GM23338 (cell line): ENCODE results near the gene NTNG1. TPM values are rescaled to one million over a fixed set of nuclear protein-coding genes. Genes with fewer than 3 reads are reported as not detected.

Source experiments
- ATAC-seq: fragments of 200-7000 bp; cut with Tn5 transposase; 3 replicates; pipeline ENCODE4 v1.9.1; 2020
- DNase-seq: peaks from one replicate; pipeline ENCODE4 v3.0.0-alpha.2; 2015; ENCODE audit warnings: low spot score
- H2AFZ ChIP-seq: fragments of 200-600 bp; sonication (generic); 2 replicates; pipeline ENCODE4 v1.8.0; 2016; ENCODE audit warnings: antibody characterized with exemption, mild to moderate bottlenecking, moderate library complexity
- H3F3A ChIP-seq: fragments of 200-600 bp; sonication (generic); replicated peaks from 2 replicates; pipeline ENCODE4 v1.8.0; 2017; ENCODE audit warnings: antibody characterized with exemption, mixed run types, low read depth
- H3K27ac ChIP-seq: fragments of 200-600 bp; sonication (generic); 2 replicates; pipeline ENCODE4 v1.6.1; 2016; ENCODE audit warnings: low read depth
- H3K27me3 ChIP-seq: fragments of 200-600 bp; sonication (generic); 2 replicates; pipeline ENCODE4 v1.8.0; 2016; ENCODE audit warnings: mild to moderate bottlenecking, mixed run types, moderate library complexity; ENCODE audit not compliant: insufficient read depth
- H3K36me3 ChIP-seq: fragments of 200-600 bp; sonication (generic); 2 replicates; pipeline ENCODE4 v1.8.0; 2016; ENCODE audit warnings: mild to moderate bottlenecking; ENCODE audit not compliant: insufficient read depth
- H3K4me1 ChIP-seq: fragments of 200-600 bp; sonication (generic); 2 replicates; pipeline ENCODE4 v1.8.0; 2016; ENCODE audit warnings: mild to moderate bottlenecking, moderate library complexity; ENCODE audit not compliant: insufficient read depth
- H3K4me2 ChIP-seq: fragments of 200-600 bp; sonication (generic); 2 replicates; pipeline ENCODE4 v1.7.1; 2017; ENCODE audit warnings: mixed run types
- H3K4me3 ChIP-seq: fragments of 200-600 bp; sonication (generic); 2 replicates; pipeline ENCODE4 v1.6.1; 2016; ENCODE audit warnings: mixed run types
- H3K79me2 ChIP-seq: fragments of 200-600 bp; sonication (generic); replicated peaks from 2 replicates; pipeline ENCODE4 v1.8.0; 2017; ENCODE audit warnings: mild to moderate bottlenecking; ENCODE audit not compliant: insufficient read depth
- H3K9me2 ChIP-seq: fragments of 200-600 bp; sonication (generic); 2 replicates; pipeline ENCODE4 v1.8.0; 2017; ENCODE audit not compliant: insufficient read depth
- H4K20me1 ChIP-seq: fragments of 200-600 bp; sonication (generic); replicated peaks from 2 replicates; pipeline ENCODE4 v1.8.0; 2017; ENCODE audit warnings: mild to moderate bottlenecking; ENCODE audit not compliant: insufficient read depth
- H3K27ac Mint-ChIP-seq: 2 replicates; pipeline ENCODE4 v1.8.0; 2020; ENCODE audit warnings: inconsistent platforms, mild to moderate bottlenecking, moderate library complexity, mixed read lengths
- H3K27me3 Mint-ChIP-seq: 3 replicates; pipeline ENCODE4 v1.8.0; 2022; ENCODE audit warnings: low read depth, mild to moderate bottlenecking, moderate library complexity, mixed read lengths, inconsistent platforms; ENCODE audit not compliant: insufficient read depth, poor library complexity
- H3K36me3 Mint-ChIP-seq: 3 replicates; pipeline ENCODE4 v1.8.0; 2021; ENCODE audit warnings: low read depth, mild to moderate bottlenecking, inconsistent platforms, moderate library complexity, mixed read lengths
- H3K4me1 Mint-ChIP-seq: 3 replicates; pipeline ENCODE4 v1.8.0; 2020; ENCODE audit warnings: mild to moderate bottlenecking, inconsistent platforms, mixed read lengths
- H3K4me3 Mint-ChIP-seq: 3 replicates; pipeline ENCODE4 v1.8.0; 2021; ENCODE audit warnings: moderate library complexity, mild to moderate bottlenecking, inconsistent platforms, mixed read lengths
- H3K9me3 Mint-ChIP-seq: 3 replicates; pipeline ENCODE4 v1.8.0; 2020; ENCODE audit warnings: moderate library complexity, mild to moderate bottlenecking, inconsistent platforms, mixed read lengths
- CREB1 ChIP-seq: fragments of 250-450 bp; sonication (Bioruptor Pico); IDR thresholded peaks from 2 replicates; pipeline ENCODE4 v1.5.0; 2020; ENCODE audit warnings: low read depth, mild to moderate bottlenecking, moderate library complexity
- CTCF ChIP-seq, 2 experiments: fragments of 200-600 bp in 1 of 2; sonication (generic) in 1 of 2; conservative IDR thresholded peaks; 2 replicates each; pipeline versions ENCODE4 v1.5.1 to v1.6.1; 2016 to 2017; ENCODE audit warnings: antibody characterized with exemption in 2 of 2, low read depth in 2 of 2, mild to moderate bottlenecking in 2 of 2, moderate library complexity in 1 of 2
- REST ChIP-seq: IDR thresholded peaks from one replicate; pipeline ENCODE4 v1.6.1; 2018; ENCODE audit warnings: antibody characterized with exemption; ENCODE audit not compliant: unreplicated experiment
- polyA plus RNA-seq: library from polyadenylated mRNA; unstranded; fragments of >200 nt; fragmentation: Nextera tagmentation; extraction: Ambion mirVana; gene quantifications from 2 replicates; pipeline ENCODE4 v1.2.1, GENCODE V29; 2016
- total RNA-seq: library from RNA; depleted of rRNA; stranded (reverse); fragments of >200 nt; shearing (Covaris generic); gene quantifications from 2 replicates; pipeline ENCODE4 v1.2.3, GENCODE V29; 2014
- TF ChIP-seq, protein P1 (sequence below): fragments of 250-450 bp; sonication (Bioruptor Pico); IDR thresholded peaks from 2 replicates; pipeline ENCODE4 v1.5.0; 2020; ENCODE audit warnings: mild to moderate bottlenecking, moderate library complexity

Gene NTNG1
- total and polyA plus RNA-seq, 2 experiments from 2014 or later = 7.2 to 10.3 TPM

DNA sequence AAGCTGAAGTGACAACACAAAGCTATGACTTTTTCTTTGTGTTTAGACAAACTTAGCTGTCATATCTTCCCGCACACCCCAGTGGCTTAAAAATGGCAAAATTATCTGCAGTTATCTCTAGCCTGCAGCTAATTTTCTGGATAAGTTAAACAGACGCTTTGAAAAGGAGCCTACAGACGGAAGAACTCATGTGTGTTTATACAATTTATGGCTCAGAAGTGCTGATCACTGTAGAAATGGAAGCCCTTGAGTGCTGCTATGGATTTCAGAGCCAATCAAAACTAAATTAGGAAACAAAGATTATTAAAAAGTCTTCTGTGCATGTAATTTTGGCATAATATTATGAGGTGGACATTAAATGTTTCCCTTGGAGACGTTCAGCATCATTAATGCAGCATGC lies 11.6 kb downstream of the NTNG1 start (continued):
- TF ChIP-seq REST = no peak
- TF ChIP-seq, protein P1, sequence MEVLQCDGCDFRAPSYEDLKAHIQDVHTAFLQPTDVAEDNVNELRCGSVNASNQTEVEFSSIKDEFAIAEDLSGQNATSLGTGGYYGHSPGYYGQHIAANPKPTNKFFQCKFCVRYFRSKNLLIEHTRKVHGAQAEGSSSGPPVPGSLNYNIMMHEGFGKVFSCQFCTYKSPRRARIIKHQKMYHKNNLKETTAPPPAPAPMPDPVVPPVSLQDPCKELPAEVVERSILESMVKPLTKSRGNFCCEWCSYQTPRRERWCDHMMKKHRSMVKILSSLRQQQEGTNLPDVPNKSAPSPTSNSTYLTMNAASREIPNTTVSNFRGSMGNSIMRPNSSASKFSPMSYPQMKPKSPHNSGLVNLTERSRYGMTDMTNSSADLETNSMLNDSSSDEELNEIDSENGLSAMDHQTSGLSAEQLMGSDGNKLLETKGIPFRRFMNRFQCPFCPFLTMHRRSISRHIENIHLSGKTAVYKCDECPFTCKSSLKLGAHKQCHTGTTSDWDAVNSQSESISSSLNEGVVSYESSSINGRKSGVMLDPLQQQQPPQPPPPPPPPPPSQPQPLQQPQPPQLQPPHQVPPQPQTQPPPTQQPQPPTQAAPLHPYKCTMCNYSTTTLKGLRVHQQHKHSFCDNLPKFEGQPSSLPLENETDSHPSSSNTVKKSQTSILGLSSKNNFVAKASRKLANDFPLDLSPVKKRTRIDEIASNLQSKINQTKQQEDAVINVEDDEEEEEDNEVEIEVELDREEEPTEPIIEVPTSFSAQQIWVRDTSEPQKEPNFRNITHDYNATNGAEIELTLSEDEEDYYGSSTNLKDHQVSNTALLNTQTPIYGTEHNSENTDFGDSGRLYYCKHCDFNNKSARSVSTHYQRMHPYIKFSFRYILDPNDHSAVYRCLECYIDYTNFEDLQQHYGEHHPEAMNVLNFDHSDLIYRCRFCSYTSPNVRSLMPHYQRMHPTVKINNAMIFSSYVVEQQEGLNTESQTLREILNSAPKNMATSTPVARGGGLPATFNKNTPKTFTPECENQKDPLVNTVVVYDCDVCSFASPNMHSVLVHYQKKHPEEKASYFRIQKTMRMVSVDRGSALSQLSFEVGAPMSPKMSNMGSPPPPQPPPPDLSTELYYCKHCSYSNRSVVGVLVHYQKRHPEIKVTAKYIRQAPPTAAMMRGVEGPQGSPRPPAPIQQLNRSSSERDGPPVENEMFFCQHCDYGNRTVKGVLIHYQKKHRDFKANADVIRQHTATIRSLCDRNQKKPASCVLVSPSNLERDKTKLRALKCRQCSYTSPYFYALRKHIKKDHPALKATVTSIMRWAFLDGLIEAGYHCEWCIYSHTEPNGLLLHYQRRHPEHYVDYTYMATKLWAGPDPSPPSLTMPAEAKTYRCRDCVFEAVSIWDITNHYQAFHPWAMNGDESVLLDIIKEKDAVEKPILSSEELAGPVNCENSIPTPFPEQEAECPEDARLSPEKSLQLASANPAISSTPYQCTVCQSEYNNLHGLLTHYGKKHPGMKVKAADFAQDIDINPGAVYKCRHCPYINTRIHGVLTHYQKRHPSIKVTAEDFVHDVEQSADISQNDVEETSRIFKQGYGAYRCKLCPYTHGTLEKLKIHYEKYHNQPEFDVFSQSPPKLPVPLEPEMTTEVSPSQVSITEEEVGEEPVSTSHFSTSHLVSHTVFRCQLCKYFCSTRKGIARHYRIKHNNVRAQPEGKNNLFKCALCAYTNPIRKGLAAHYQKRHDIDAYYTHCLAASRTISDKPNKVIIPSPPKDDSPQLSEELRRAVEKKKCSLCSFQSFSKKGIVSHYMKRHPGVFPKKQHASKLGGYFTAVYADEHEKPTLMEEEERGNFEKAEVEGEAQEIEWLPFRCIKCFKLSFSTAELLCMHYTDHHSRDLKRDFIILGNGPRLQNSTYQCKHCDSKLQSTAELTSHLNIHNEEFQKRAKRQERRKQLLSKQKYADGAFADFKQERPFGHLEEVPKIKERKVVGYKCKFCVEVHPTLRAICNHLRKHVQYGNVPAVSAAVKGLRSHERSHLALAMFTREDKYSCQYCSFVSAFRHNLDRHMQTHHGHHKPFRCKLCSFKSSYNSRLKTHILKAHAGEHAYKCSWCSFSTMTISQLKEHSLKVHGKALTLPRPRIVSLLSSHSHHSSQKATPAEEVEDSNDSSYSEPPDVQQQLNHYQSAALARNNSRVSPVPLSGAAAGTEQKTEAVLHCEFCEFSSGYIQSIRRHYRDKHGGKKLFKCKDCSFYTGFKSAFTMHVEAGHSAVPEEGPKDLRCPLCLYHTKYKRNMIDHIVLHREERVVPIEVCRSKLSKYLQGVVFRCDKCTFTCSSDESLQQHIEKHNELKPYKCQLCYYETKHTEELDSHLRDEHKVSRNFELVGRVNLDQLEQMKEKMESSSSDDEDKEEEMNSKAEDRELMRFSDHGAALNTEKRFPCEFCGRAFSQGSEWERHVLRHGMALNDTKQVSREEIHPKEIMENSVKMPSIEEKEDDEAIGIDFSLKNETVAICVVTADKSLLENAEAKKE = no peak

DNA sequence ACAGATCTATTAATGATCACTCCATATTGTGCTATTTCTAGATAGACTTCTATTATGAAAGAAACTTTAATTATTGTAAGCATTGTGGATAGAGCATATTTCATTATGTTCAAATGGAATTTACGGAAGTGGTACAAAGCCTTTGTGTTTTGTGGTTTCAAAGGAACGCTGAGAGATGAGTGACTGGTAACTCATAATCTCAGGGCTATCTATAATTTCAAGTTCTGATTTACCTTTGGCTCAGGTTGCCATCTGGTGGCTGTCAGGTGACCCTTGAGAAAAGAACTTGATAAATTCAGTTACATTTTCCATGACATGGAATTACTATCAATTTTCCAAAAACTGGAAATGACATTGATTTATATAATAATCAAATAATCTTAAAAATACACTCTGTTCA lies 12.2 kb downstream of the NTNG1 start:
- H3K4me1 Mint-ChIP-seq = peaks cover 8% of the 10 kb centered on the region; the same call in 2 of the 3 replicates
- Histone ChIP-seq H2AFZ (no peak overlapping the region), H3K36me3 (no peaks in the 10 kb centered on the region), H3K9me2 (no peaks in the 10 kb centered on the region), H3K79me2 (no peaks in the 10 kb centered on the region), H3K4me3 (no peak overlapping the region), H3K27me3 (no peaks in the 10 kb centered on the region), H3K27ac (no peak overlapping the region), H3K4me2 (no peak overlapping the region), H3F3A (no peaks in the 10 kb centered on the region), H3K4me1 (no peaks in the 10 kb centered on the region), H4K20me1 (no peaks in the 10 kb centered on the region)
- no peak for TF ChIP-seq CREB1 (CRISPR knock-in tag)
- TF ChIP-seq REST = no peak
- peak; percentile 57 to 58 for TF ChIP-seq CTCF (conservative IDR thresholded peaks at IDR 0.05; ENCODE audit: low read depth in 2 of 2)
- H3K27ac Mint-ChIP-seq = no peak overlapping the region
- ATAC-seq = no peak
- H3K27me3 Mint-ChIP-seq = no peaks in the 10 kb centered on the region
- no peaks in the 10 kb centered on the region for H3K9me3 Mint-ChIP-seq
- peak; percentile 15 for DNase-seq
- H3K4me3 Mint-ChIP-seq = no peak overlapping the region
- no peaks in the 10 kb centered on the region for H3K36me3 Mint-ChIP-seq
